Mucosa of descending colon (tissue), 3 donors: ENCODE results near the gene PPP6R2. TPM values are rescaled to one million over a fixed set of nuclear protein-coding genes. Genes with fewer than 3 reads are reported as not detected.

Experiments
- ATAC-seq: fragments of 200-7000 bp; cut with Tn5 transposase; one replicate; pipeline ENCODE4 v1.9.1; 2020; ENCODE audit warnings: mild to moderate bottlenecking, moderate library complexity
- DNase-seq, 3 donors: peaks; one replicate each; pipeline ENCODE4 v3.0.0-alpha.2; 2020
- H3K36me3 ChIP-seq: fragments of 200-600 bp; one replicate; pipeline ENCODE4 v1.8.0; 2021; ENCODE audit warnings: low read depth, mild to moderate bottlenecking
- H3K4me1 ChIP-seq: fragments of 200-600 bp; one replicate; pipeline ENCODE4 v1.8.0; 2021; ENCODE audit warnings: low read depth, mild to moderate bottlenecking
- H3K4me3 ChIP-seq: fragments of 200-600 bp; one replicate; pipeline ENCODE4 v1.8.0; 2021; ENCODE audit warnings: mild to moderate bottlenecking
- H3K9me3 ChIP-seq: fragments of 200-600 bp; one replicate; pipeline ENCODE4 v1.8.0; 2021; ENCODE audit warnings: mild to moderate bottlenecking
- CTCF ChIP-seq: fragments of 200-600 bp; IDR thresholded peaks from one replicate; pipeline ENCODE4 v1.8.0; 2022; ENCODE audit warnings: antibody characterized with exemption, mild to moderate bottlenecking
- intact Hi-C, 2 donors: fragments of 100-400 bp; cut with DNase I in 1 of 2; cut with micrococcal nuclease in 1 of 2; formaldehyde crosslinking; loops; one replicate each; pipeline versions ENCODE4 v1.11.0 to v1.11.1; 2022; cut with DNase I, micrococcal nuclease
- total RNA-seq, 3 donors: library from RNA; stranded (reverse); fragmentation: NEBNext Ultra II Directional in 2 of 3; extraction: Animal tissue kit (Norgen Biotek cat#: 25700) in 2 of 3; gene quantifications; one replicate each; pipeline versions ENCODE4 v1.2.1 to v1.2.4, GENCODE V29; 2021 to 2023
- donor health status: DM: no; HTN: no; CAD: no; lungs with moderate emphysema.
- donor health status: DM: no; HTN: no; CAD: no.
- donor health status: DM: no; HTN: yes; CAD: no.

Gene PPP6R2
- total RNA-seq, 3 donors from 2014 or later: 54.3 to 61.7 (median 58.8) TPM

GRCh38 chr22:50461536-50461935 is 118.4 kb downstream of the PPP6R2 start:
- no peaks in the 10 kb centered on the region for H3K9me3 ChIP-seq
- no peak for TF ChIP-seq CTCF
- no peak overlapping the region for H3K4me3 ChIP-seq
- H3K36me3 ChIP-seq: peaks cover 22% of the 10 kb centered on the region
- ATAC-seq (no peak), DNase-seq (no peak)
- intact Hi-C loops: no loop called here
- peaks cover 4% of the 10 kb centered on the region for H3K4me1 ChIP-seq

GRCh38 chr22:50461979-50462540 is 118.9 kb downstream of the PPP6R2 start:
- Histone ChIP-seq H3K4me3 (no peak overlapping the region), H3K9me3 (no peaks in the 10 kb centered on the region), H3K4me1 (peaks cover 4% of the 10 kb centered on the region), H3K36me3 (peaks cover 27% of the 10 kb centered on the region)
- intact Hi-C loops: no loop called here
- no peak for DNase-seq
- no peak for TF ChIP-seq CTCF
- ATAC-seq: no peak

- Histone ChIP-seq H3K36me3 (peaks cover 27% of the 10 kb centered on the region), H3K4me1 (peaks cover 4% of the 10 kb centered on the region), H3K4me3 (no peak overlapping the region), H3K9me3 (no peaks in the 10 kb centered on the region)
- no peak for DNase-seq
- intact Hi-C loops: no loop called here
- no peak for ATAC-seq
- no peak for TF ChIP-seq CTCF
These were observed 120.2 kb downstream of the PPP6R2 start for GRCh38 chr22:50463188-50463900.

- intact Hi-C loops: no loop called here
- Histone ChIP-seq H3K9me3 (no peaks in the 10 kb centered on the region), H3K36me3 (peaks cover 25% of the 10 kb centered on the region), H3K4me1 (peaks cover 11% of the 10 kb centered on the region), H3K4me3 (no peak overlapping the region)
- no peak for TF ChIP-seq CTCF
- no peak for DNase-seq
- no peak for ATAC-seq
These were observed 121.3 kb downstream of the PPP6R2 start for GRCh38 chr22:50464451-50464850.

GRCh38 chr22:50465066-50465930 is 122.2 kb downstream of the PPP6R2 start:
- peaks cover 25% of the 10 kb centered on the region for H3K36me3 ChIP-seq
- DNase-seq: no peak
- H3K4me3 ChIP-seq: no peak overlapping the region
- ATAC-seq: no peak
- TF ChIP-seq CTCF: no peak
- peaks cover 19% of the 10 kb centered on the region for H3K4me1 ChIP-seq
- intact Hi-C loops: no loop called here
- H3K9me3 ChIP-seq: no peaks in the 10 kb centered on the region
